ENCODE results near the gene HEATR9.

HEATR9 gene

DNA sequence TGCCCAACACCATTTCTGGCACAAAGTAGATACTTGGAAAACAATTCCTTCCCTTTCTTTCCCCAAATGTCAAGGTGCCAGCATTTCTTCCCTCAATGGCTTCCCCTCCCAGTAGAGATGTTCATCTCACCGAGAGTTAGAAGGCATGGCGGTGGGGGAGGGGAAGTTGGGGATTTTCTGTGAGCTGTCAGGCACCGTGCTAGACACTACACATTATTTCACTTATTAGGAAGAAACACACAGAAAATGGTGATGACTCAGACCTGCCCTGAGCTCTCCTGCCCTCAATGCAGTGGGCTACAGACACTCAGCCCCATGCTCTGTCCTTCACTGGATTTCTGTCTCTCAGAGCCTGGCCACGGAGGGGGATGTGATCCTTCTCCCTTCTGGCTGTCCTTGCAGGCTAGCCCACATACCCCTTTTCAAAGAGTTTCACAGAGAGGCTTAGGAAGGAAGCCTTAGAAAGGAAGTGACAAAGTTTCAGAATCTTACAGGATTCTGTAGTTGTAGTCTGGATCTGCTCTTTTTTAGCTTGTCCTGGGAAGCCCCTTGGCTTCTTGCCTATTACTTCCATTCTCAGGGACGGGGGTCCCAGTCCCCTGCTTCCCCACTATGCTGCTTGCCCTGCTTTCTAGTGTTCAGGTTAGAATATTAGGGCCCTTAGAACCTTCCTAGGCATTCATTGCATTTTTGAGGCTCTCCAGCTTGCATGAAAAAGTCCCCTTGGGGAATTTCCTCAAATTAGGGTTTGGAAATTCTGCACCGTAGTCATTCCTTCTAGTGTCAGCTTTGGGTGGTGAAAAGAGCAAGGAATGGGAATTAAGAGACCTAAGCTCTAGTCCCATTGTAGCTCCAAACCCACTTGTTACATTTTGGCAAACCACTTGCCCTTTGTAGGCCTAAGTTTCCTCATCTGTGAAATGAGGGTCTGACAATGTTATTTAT is 23.7 kb upstream of the HEATR9 start:
- H3K4me3 ChIP-seq (ENCODE audit: low read depth, low read length): no peak overlapping the region
- TF ChIP-seq, protein P1, sequence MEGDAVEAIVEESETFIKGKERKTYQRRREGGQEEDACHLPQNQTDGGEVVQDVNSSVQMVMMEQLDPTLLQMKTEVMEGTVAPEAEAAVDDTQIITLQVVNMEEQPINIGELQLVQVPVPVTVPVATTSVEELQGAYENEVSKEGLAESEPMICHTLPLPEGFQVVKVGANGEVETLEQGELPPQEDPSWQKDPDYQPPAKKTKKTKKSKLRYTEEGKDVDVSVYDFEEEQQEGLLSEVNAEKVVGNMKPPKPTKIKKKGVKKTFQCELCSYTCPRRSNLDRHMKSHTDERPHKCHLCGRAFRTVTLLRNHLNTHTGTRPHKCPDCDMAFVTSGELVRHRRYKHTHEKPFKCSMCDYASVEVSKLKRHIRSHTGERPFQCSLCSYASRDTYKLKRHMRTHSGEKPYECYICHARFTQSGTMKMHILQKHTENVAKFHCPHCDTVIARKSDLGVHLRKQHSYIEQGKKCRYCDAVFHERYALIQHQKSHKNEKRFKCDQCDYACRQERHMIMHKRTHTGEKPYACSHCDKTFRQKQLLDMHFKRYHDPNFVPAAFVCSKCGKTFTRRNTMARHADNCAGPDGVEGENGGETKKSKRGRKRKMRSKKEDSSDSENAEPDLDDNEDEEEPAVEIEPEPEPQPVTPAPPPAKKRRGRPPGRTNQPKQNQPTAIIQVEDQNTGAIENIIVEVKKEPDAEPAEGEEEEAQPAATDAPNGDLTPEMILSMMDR (IDR thresholded peaks at IDR 0.05; ENCODE audit: low read depth, low read length): no peak
- H3K9me3 ChIP-seq (ENCODE audit: severe bottlenecking): no peaks in the 10 kb centered on the region
- no peaks in the 10 kb centered on the region for H3K27me3 ChIP-seq (ENCODE audit: insufficient read depth, low read depth, severe bottlenecking)
- no peak overlapping the region for H3K27ac ChIP-seq
- no peak for DNase-seq
- no peaks in the 10 kb centered on the region for H3K36me3 ChIP-seq

DNA sequence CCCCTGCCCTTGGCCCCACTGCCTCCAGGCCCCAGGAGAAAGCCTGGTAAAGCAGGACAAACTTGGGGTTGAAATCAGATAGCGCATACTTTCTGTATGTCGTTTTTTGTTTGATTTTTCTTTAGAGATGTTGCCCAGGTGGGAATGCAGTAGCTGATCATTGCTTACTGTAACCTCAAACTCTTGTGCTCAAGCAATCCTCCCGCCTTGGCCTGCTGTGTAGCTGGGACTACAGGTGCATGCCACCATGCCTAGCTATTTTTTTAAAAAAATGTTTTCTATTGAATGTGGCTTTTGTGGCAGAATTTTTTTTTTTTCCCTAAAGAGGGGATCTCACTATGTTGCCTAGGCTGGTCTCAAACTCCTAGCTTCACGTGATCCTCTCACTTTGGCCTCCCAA is 22.6 kb upstream of the HEATR9 start:
- Histone ChIP-seq H3K9me3 (ENCODE audit: severe bottlenecking) (no peaks in the 10 kb centered on the region), H3K27me3 (ENCODE audit: insufficient read depth, low read depth, severe bottlenecking) (no peaks in the 10 kb centered on the region), H3K36me3 (no peaks in the 10 kb centered on the region), H3K27ac (no peak overlapping the region), H3K4me3 (ENCODE audit: low read depth, low read length) (no peak overlapping the region)
- TF ChIP-seq, protein P1 (IDR thresholded peaks at IDR 0.05; ENCODE audit: low read depth, low read length): no peak
- DNase-seq: no peak

DNA sequence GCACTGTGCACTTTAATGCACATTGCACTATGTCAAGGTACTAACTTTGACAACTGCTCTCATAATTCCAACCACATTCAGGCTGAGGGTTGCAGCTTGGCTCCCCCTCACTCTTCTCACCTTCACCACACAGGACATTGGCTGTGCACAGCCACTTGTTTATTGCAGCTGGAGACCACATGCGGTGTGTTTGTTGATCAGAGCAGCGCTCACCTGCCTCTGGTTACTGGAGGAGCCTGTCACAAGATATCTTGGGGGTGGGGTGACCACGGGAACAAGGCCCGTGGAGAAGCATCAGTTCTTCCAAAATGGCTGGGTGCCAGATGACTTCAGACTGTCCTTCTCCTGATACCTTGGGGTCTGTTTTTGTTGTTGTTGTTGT is 22.1 kb upstream of the HEATR9 start:
- Histone ChIP-seq H3K27ac (no peak overlapping the region), H3K36me3 (no peaks in the 10 kb centered on the region), H3K27me3 (ENCODE audit: insufficient read depth, low read depth, severe bottlenecking) (no peaks in the 10 kb centered on the region), H3K9me3 (ENCODE audit: severe bottlenecking) (no peaks in the 10 kb centered on the region), H3K4me3 (ENCODE audit: low read depth, low read length) (no peak overlapping the region)
- no peak for DNase-seq
- TF ChIP-seq, protein P1 (IDR thresholded peaks at IDR 0.05; ENCODE audit: low read depth, low read length): no peak

DNA sequence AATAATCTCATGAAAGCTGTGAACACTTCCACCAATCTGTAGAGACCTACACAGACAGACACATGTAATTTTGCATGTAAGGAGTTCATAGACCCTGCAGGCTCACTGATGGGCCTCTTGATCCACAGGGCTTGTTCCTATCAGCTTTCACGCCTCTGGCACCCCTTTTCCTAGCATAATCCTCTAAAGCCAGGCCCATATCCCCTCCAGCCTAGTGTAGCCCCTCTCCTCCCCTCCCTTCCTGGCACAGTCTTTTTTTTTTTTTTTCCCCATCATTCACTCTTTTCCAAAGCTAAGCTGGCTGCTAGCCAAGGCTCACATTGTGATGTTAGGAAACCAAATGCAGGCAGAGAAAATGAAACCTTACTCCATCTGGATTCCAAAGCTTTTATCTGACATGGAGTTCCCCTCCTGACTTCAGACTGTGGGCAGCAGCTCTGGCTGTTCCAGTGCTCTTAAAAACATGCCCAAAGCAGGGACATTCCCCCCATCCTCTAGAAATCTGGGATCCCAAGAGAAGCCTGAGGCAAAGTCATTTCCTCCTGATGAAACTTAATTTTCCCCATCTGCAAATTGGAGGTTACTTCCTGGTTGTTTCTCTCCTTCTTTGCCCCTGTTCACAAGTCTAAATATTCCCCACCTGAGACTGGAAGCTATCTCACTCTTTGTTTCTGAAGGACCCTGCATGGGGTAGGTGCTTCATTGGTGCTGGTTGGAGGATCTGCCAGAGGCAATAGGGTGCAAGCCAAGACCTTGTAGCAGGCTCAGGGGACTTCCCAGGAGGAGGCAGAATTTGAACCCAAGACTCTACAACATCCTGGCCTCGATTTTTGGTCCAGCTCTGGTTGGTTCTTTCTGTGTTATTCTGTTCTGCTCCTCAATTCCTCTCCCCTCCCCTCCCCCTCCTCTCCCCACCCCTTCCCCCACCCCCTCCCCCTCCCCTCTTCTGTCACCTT is 21.4 kb upstream of the HEATR9 start:
- TF ChIP-seq, protein P1 (IDR thresholded peaks at IDR 0.05; ENCODE audit: low read depth, low read length): no peak
- Histone ChIP-seq H3K36me3 (no peaks in the 10 kb centered on the region), H3K9me3 (ENCODE audit: severe bottlenecking) (no peaks in the 10 kb centered on the region), H3K4me3 (ENCODE audit: low read depth, low read length) (no peak overlapping the region), H3K27ac (no peak overlapping the region), H3K27me3 (ENCODE audit: insufficient read depth, low read depth, severe bottlenecking) (no peaks in the 10 kb centered on the region)
- DNase-seq: no peak

DNA sequence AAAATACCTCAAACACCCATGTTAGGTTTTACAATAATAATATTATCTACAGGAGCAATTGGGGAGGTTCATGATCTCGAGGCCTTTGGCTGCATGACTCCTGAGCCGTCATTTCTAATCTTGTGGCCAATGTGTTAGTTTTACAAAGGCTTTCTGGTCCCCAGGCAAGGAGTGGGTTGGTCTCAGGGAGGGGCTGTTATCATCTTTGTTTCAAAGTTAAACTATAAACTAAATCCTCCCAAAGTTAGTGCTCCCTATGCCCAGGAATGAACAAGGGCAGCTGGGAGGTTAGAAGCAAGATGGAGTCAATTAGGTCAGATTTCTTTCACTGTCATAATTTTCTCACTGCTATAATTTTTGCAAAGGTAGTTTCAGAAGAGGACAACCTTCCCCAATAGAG is 20.6 kb upstream of the HEATR9 start:
- Histone ChIP-seq H3K27me3 (ENCODE audit: insufficient read depth, low read depth, severe bottlenecking) (no peaks in the 10 kb centered on the region), H3K27ac (no peak overlapping the region), H3K9me3 (ENCODE audit: severe bottlenecking) (no peaks in the 10 kb centered on the region), H3K36me3 (no peaks in the 10 kb centered on the region), H3K4me3 (ENCODE audit: low read depth, low read length) (no peak overlapping the region)
- TF ChIP-seq, protein P1 (IDR thresholded peaks at IDR 0.05; ENCODE audit: low read depth, low read length): no peak
- no peak for DNase-seq

Data from WERI-Rb-1 (cell line).